Tibial artery (tissue), 4 donors: ENCODE results near the gene LRRC26.

ENCODE experiments used
- DNase-seq, 2 donors: peaks; one replicate each; pipeline ENCODE4 v3.0.0-alpha.2; 2019
- H3K27ac ChIP-seq, 2 donors: fragments of 200-600 bp; sonication (generic) in 1 of 2; 1 replicate in 1 of 2; 2 replicates in 1 of 2; pipeline ENCODE4 v1.5.1; 2018 to 2019; ENCODE audit warnings: mild to moderate bottlenecking in 1 of 2
- H3K27me3 ChIP-seq, 2 donors: fragments of 200-600 bp; sonication (generic) in 1 of 2; one replicate each; pipeline versions ENCODE4 v1.5.1 to v1.6.0; 2016 to 2019
- H3K36me3 ChIP-seq, 3 donors: fragments of 200-600 bp; sonication (generic) in 2 of 3; one replicate each; pipeline ENCODE4 v1.5.1; 2016 to 2019; ENCODE audit warnings: mild to moderate bottlenecking in 2 of 3
- H3K4me1 ChIP-seq, 4 donors: fragments of 200-600 bp; sonication (generic) in 2 of 4; 1 replicate in 3 of 4; 2 replicates in 1 of 4; pipeline ENCODE4 v1.5.1; 2016 to 2019
- H3K4me3 ChIP-seq, 2 donors: fragments of 200-600 bp; sonication (generic) in 1 of 2; 1 replicate in 1 of 2; 2 replicates in 1 of 2; pipeline ENCODE4 v1.5.1; 2018 to 2019; ENCODE audit warnings: mild to moderate bottlenecking in 2 of 2
- H3K9me3 ChIP-seq, 3 donors: fragments of 200-600 bp; sonication (generic) in 1 of 3; one replicate each; pipeline ENCODE4 v1.5.1; 2016 to 2019
- CTCF ChIP-seq, 2 experiments: fragments of 200-600 bp in 1 of 2; fragments of 450-650 bp in 1 of 2; IDR thresholded peaks; one replicate each; pipeline ENCODE4 v1.5.1; 2017 to 2019; ENCODE audit warnings: antibody characterized with exemption in 2 of 2, mild to moderate bottlenecking in 1 of 2, moderate library complexity in 1 of 2
- intact Hi-C: fragments of 100-400 bp; cut with DNase I; formaldehyde crosslinking; loops from one replicate; pipeline ENCODE4 v1.15.0; 2023; ENCODE audit warnings: low total_unique reads

Gene LRRC26

DNA sequence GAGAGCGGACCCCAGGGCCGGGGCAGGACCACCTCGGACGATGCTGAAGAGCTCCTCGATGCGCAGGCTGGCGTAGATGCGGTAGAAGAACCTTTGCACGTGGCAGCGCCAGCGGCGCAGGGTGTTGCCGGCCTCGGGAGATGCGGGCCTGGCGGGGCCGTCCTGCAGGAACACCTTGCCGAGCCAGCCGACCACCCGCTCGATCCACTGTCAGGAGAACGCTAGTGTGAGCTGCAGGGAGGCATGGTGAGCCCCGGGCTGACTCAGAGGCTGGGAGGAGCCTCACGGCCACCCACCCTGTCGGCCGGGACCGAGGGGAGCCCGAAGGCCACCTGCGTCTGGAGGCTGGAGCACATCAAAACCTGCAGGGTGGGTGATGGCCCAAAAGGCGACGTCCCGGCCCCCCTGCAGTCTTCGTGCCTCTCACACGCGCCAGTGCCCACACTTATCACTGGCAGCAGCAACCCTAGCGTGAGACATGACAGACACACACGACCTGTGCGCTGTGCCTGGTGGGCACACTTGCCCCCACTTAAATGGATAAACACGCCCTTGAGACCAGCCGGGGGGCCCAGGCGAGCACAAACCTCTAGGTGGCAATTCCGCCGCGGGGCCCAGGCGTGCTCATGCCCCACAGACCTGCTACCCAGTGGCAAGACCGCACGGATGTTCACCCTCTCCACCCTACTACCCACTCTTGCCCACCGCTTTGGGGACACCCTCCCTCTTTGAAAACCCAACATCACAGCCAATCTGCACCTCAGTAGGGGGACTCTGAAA, 15.2 kb upstream of the LRRC26 start:
- peaks cover 15 to 42% (median 33%) of the 10 kb centered on the region in 4 donors for H3K4me1 ChIP-seq
- H3K27ac ChIP-seq, result no peak overlapping the region
- intact Hi-C loops, result loop anchor here (5.0 kb wide), 1 partner anchor 37 kb away; the partner anchor contains the start of gene RNF208
- H3K4me3 ChIP-seq, result no peak overlapping the region
- no peak for TF ChIP-seq CTCF (IDR thresholded peaks at IDR 0.05)
- H3K36me3 ChIP-seq, result peaks cover 56 to 72% (median 67%) of the 10 kb centered on the region in 3 donors
- H3K27me3 ChIP-seq, result no peaks in the 10 kb centered on the region
- H3K9me3 ChIP-seq, result no peaks in the 10 kb centered on the region
- no peak for DNase-seq

DNA sequence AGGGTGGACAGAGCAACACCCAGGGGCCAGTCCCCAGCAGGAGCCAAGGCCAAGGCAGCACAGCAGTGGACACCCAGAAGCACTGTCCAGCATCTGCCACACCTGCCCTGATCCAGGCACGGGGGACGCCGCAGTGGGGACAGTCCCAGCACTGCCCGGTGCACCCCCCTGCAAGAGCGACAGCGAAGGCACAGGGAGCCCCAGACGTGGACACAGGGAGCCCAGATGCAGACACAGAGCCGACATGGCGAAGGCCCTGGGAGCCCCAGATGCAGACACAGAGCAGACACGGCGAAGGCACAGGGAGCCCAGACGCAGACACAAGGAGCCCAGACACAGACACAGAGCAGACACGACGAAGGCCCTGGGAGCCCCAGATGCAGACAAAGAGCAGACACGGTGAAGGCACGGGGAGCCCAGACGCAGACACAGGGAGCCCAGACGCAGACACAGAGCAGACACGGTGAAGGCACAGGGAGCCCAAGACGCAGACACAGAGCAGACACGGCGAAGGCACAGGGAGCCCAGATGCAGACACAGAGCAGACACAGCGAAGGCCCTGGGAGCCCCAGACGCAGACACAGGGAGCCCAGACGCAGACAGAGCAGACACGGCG, 14.2 kb upstream of the LRRC26 start:
- no peak for TF ChIP-seq CTCF (IDR thresholded peaks at IDR 0.05)
- H3K4me1 ChIP-seq, result peaks cover 8 to 32% (median 24%) of the 10 kb centered on the region in 4 donors
- H3K27me3 ChIP-seq, result no peaks in the 10 kb centered on the region
- H3K36me3 ChIP-seq, result peaks cover 65 to 78% (median 73%) of the 10 kb centered on the region in 3 donors
- intact Hi-C loops, result no loop called here
- DNase-seq, result no peak
- no peaks in the 10 kb centered on the region for H3K9me3 ChIP-seq
- no peak overlapping the region for H3K27ac ChIP-seq
- H3K4me3 ChIP-seq, result no peak overlapping the region

GRCh38 chr9:137182836-137183235, 13.0 kb upstream of the LRRC26 start:
- no peaks in the 10 kb centered on the region for H3K27me3 ChIP-seq
- H3K4me1 ChIP-seq, result peaks cover 8 to 30% (median 22%) of the 10 kb centered on the region in 4 donors
- no peak overlapping the region for H3K27ac ChIP-seq
- TF ChIP-seq CTCF (IDR thresholded peaks at IDR 0.05), result no peak
- H3K36me3 ChIP-seq, result peaks cover 65 to 91% (median 78%) of the 10 kb centered on the region in 3 donors
- no peak overlapping the region for H3K4me3 ChIP-seq
- no peaks in the 10 kb centered on the region for H3K9me3 ChIP-seq
- intact Hi-C loops, result no loop called here
- DNase-seq, result no peak

GRCh38 chr9:137181680-137182079, 11.8 kb upstream of the LRRC26 start:
- H3K36me3 ChIP-seq, result peaks cover 65 to 100% (median 78%) of the 10 kb centered on the region in 3 donors
- H3K27me3 ChIP-seq, result no peaks in the 10 kb centered on the region
- intact Hi-C loops, result no loop called here
- no peaks in the 10 kb centered on the region for H3K9me3 ChIP-seq
- H3K27ac ChIP-seq, result no peak overlapping the region
- H3K4me1 ChIP-seq, result peaks cover 0 to 18% (median 11%) of the 10 kb centered on the region in 4 donors
- H3K4me3 ChIP-seq, result no peak overlapping the region
- DNase-seq, result no peak
- TF ChIP-seq CTCF (IDR thresholded peaks at IDR 0.05), result no peak

DNA sequence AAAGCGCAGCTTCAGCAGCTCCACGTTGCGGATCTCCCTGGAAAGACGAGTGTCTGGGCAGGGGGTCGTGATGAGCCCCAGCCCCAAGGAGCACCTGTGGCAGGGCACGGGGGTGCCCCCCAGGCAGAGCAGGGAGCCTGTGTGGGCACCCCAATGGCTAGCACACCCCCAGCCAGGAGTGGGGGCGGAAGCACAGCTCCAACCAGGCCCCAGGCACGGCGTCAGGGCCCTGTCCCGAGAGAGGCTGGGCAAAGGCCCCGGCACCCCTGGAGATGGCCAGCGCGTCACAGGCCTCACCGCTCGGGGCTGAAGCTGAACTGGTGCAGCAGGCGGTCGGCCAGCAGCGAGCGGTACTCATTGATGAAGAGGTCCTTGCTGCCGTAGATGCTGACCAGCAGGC, 10.6 kb upstream of the LRRC26 start:
- H3K27me3 ChIP-seq, result no peaks in the 10 kb centered on the region
- peaks cover 60 to 88% (median 68%) of the 10 kb centered on the region in 3 donors for H3K36me3 ChIP-seq
- H3K9me3 ChIP-seq, result no peaks in the 10 kb centered on the region
- intact Hi-C loops, result no loop called here
- H3K4me1 ChIP-seq, result peaks cover 0 to 6% (median 2%) of the 10 kb centered on the region in 4 donors
- no peak for TF ChIP-seq CTCF (IDR thresholded peaks at IDR 0.05)
- no peak overlapping the region for H3K4me3 ChIP-seq
- no peak for DNase-seq
- H3K27ac ChIP-seq, result no peak overlapping the region
